ENCODE results near the gene KIF11.
"Not testable (repeated sequence)": the region's sequence is repeated elsewhere in the genome, so short reads cannot be mapped to it uniquely, and the experiment has no call there.

The KIF11 gene

DNA sequence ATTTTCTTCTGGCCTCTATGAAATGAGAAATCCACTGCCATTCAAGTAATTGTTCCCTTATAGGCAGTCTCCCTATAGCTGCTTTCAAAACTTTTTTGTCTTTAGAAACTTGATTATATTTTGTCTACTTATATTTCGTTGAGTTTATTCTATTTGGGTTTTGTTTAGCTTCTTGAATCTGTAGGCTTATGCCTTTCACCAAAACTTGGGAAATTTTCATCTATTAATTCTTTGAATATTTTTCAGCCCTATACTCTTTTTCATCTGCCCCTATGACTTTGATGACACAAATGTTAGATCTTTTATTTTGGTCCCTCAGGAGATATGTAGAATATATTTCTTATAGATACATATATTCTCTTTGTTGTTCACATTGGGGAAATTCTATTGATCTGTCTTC is 48.6 kb downstream of the KIF11 start:
- POLR2A ChIA-PET: no interaction called here
- no peak for DNase-seq (ENCODE audit: extremely low spot score)
- TF ChIP-seq, protein P1, sequence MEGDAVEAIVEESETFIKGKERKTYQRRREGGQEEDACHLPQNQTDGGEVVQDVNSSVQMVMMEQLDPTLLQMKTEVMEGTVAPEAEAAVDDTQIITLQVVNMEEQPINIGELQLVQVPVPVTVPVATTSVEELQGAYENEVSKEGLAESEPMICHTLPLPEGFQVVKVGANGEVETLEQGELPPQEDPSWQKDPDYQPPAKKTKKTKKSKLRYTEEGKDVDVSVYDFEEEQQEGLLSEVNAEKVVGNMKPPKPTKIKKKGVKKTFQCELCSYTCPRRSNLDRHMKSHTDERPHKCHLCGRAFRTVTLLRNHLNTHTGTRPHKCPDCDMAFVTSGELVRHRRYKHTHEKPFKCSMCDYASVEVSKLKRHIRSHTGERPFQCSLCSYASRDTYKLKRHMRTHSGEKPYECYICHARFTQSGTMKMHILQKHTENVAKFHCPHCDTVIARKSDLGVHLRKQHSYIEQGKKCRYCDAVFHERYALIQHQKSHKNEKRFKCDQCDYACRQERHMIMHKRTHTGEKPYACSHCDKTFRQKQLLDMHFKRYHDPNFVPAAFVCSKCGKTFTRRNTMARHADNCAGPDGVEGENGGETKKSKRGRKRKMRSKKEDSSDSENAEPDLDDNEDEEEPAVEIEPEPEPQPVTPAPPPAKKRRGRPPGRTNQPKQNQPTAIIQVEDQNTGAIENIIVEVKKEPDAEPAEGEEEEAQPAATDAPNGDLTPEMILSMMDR (IDR thresholded peaks at IDR 0.05; ENCODE audit: control extremely low read depth, extremely low read depth, low read depth, missing control alignments): no peak
- CTCF ChIA-PET: interaction anchor here (1.0 to 1.4 kb wide), 3 partner anchors 13 to 20 kb away, joined by 3 to 5 read pairs (median 4); no protein-coding TSS in a partner anchor

DNA sequence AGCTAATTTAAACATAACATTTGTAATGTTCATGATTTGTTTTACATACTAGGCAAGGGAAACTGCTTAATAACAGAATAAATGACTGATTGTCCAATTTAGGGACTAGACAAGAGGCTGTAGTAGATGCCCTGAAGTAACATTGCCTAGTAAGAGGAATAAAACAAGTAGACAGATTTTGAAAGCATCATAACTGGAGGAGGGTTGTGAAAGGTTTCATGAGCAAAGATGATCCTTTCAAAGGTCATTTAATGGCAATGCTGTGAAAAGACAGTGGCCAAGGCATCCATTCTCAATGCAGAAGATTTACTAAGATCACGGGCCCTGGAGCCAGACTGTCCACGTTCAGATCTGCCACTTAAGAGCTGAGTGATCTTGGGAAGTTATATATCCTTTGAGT is 52.0 kb downstream of the KIF11 start:
- no peak for DNase-seq (ENCODE audit: extremely low spot score)
- POLR2A ChIA-PET: no interaction called here
- TF ChIP-seq, protein P1 (IDR thresholded peaks at IDR 0.05; ENCODE audit: control extremely low read depth, extremely low read depth, low read depth, missing control alignments): no peak
- CTCF ChIA-PET: interaction anchor here (0.7 to 1.9 kb wide), 8 partner anchors 9 to 203 kb away, joined by 3 to 7 read pairs (median 3); partner anchors contain the start of gene EXOC6

DNA sequence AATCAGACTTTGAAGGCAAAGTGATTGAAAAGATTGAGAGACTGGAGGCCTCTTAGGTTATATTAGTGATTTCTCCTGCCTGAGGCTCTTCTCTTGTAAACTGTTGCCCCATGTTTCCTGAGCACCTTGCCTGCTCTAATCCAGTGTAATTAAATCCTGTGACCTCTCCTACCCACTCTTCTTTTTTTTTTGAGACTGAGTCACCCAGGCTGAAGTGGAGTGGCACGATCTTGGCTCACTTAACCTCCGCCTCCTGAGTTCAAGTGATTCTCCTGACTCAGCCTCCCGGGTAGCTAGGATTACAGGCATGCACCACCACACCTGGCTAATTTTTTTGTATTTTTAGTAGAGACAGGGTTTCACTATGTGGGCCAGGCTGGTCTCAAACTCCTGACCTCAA is 57.9 kb downstream of the KIF11 start:
- CTCF ChIA-PET; DNase-seq (ENCODE audit: extremely low spot score): not testable (repeated sequence)
- POLR2A ChIA-PET: interaction anchor here (0.7 kb wide), 1 partner anchor 137 kb away, joined by 7 read pairs; no protein-coding TSS in a partner anchor

DNA sequence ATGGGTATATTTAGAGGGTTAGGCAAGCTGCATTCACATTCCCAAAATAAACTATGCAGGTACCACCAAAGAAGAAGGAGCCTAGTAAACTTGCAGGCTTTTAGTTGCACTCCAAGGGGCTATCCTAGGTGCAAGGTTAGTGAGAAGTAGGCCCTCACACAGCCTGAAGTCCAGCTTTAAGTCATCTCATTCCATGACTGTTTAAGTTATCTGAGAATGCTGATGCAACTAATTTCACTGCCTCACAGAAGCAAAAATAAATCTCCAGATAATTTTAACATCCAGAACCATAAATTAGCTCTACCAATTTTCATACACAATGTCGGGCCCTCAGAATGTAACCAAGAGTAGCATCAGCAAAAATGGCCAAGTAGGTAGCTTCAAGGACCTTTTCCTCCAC is 62.5 kb downstream of the KIF11 start:
- no peak for DNase-seq (ENCODE audit: extremely low spot score)
- TF ChIP-seq, protein P1 (IDR thresholded peaks at IDR 0.05; ENCODE audit: control extremely low read depth, extremely low read depth, low read depth, missing control alignments): no peak
- CTCF ChIA-PET: interaction anchor here (0.6 to 1.3 kb wide), 3 partner anchors 11 to 89 kb away, joined by 3 read pairs; no protein-coding TSS in a partner anchor
- POLR2A ChIA-PET: interaction anchor here (0.6 kb wide), 1 partner anchor 34 kb away, joined by 4 read pairs; no protein-coding TSS in a partner anchor

DNA sequence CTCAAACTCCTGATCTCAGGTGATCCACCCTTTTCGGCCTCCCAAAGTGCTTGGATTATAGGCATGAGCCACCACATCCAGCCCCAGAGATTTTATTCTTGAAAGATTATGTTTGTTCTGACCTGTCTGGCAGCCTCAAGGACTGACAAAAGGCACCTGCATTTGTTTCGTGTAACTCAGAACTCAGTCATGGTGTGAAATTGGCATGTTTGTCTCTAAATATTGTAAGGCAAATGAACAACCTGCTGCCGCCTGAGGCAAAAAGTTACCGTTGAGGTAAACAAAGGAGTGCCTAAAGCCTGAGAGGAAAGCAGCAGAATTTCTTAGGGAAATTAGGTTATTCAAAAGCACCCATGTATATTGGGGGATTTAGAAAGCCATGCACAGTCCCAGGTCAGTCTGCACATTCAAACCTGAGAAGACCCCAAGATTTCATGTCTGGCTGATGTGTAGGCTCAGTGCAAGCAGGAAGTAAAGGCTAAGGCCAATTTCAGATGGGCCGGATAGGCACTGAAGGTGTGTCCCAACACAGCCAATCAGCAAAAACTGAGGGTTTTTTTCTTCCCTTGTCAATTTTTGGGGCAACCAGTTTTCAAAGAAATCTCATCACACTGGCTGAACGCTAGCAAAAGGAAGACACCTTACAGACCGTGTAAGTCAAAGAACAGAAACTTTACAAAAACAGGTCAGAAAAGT is 63.5 kb downstream of the KIF11 start:
- TF ChIP-seq, protein P1 (IDR thresholded peaks at IDR 0.05; ENCODE audit: control extremely low read depth, extremely low read depth, low read depth, missing control alignments): no peak
- DNase-seq (ENCODE audit: extremely low spot score): no peak
- POLR2A ChIA-PET: no interaction called here
- CTCF ChIA-PET: interaction anchor here (1.3 kb wide), 1 partner anchor 14 kb away, joined by 3 read pairs; no protein-coding TSS in a partner anchor

DNA sequence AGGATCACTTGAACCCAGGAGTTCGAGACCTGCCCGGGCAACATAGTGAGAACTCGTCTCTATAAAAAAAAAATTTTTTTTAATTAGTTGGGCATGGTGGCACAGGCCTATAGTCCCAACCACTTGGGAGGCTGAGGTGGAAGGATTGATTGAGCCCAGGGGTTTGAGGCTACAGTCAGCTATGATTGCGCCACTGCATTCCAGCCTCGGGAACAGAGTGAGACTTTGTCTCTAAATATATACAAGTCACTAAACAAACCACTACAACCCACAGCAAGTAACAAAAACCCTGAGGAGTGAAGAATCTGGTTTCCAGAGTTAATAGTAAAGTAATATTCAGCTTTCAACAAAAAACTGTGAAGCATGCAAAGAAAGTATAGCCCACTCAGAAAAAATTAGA is 64.1 kb downstream of the KIF11 start:
- POLR2A ChIA-PET: no interaction called here
- TF ChIP-seq, protein P1 (IDR thresholded peaks at IDR 0.05; ENCODE audit: control extremely low read depth, extremely low read depth, low read depth, missing control alignments): no peak
- no peak for DNase-seq (ENCODE audit: extremely low spot score)
- CTCF ChIA-PET: interaction anchor here (1.2 to 1.4 kb wide), 2 partner anchors 15 to 16 kb away, joined by 3 to 4 read pairs; no protein-coding TSS in a partner anchor

DNA sequence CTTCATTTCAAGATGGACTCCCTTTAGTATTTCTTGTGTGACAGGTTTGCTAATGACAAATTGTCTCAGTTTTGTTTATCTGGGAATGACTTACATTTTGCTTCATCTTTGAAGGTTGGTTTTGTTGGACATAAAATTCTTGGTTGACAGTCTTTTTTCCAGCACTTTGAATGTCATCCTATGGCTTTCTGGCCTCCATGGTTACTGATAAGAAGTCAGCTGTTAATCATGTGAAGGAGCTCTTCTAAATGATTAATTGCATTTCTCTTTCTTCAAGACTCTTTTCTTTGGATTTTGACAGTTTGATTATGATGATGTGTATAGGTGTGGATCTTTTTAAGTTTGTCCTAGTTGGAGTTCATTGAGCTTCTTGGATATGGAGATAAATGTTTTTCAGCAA is 69.9 kb downstream of the KIF11 start:
- TF ChIP-seq, protein P1 (IDR thresholded peaks at IDR 0.05; ENCODE audit: control extremely low read depth, extremely low read depth, low read depth, missing control alignments): no peak
- ChIA-PET CTCF (interaction anchor here (1.9 kb wide), 1 partner anchor 15 kb away, joined by 4 read pairs; no protein-coding TSS in a partner anchor), POLR2A (no interaction called here)
- no peak for DNase-seq (ENCODE audit: extremely low spot score)

Data from GM10248 (cell line).